Activated T-helper 17 cell treated with anti-CD3 and anti-CD28 coated beads, Interleukin-2, amount 50 U/mL, for 72 hours (primary cell): ENCODE results near the gene USP10. TPM values are rescaled to one million over a fixed set of nuclear protein-coding genes. Genes with fewer than 3 reads are reported as not detected.
A peak's percentile ranks its signal among the peaks of the same experiment; 100 is the strongest.

Source experiments
- ATAC-seq: fragments of 150-1000 bp; cut with Tn5 transposase; replicated peaks from 2 replicates; pipeline ENCODE4 v1.10.0; 2021; ENCODE audit warnings: mild to moderate bottlenecking, moderate library complexity
- H3K27ac Mint-ChIP-seq: one replicate; pipeline ENCODE4 v1.8.0; 2022; ENCODE audit warnings: mixed read lengths
- H3K27me3 Mint-ChIP-seq: one replicate; pipeline ENCODE4 v1.8.0; 2022; ENCODE audit warnings: mixed read lengths
- H3K36me3 Mint-ChIP-seq: one replicate; pipeline ENCODE4 v1.8.0; 2022; ENCODE audit warnings: low read depth, mild to moderate bottlenecking, mixed read lengths
- H3K4me1 Mint-ChIP-seq: one replicate; pipeline ENCODE4 v1.8.0; 2022; ENCODE audit warnings: mixed read lengths
- H3K4me3 Mint-ChIP-seq: one replicate; pipeline ENCODE4 v1.8.0; 2022; ENCODE audit warnings: mild to moderate bottlenecking, mixed read lengths
- H3K9me3 Mint-ChIP-seq: one replicate; pipeline ENCODE4 v1.8.0; 2022; ENCODE audit warnings: mixed read lengths
- total RNA-seq, 2 donors: library from RNA; stranded (reverse); gene quantifications; one replicate each; pipeline ENCODE4 v1.2.3, GENCODE V29; 2022

Gene USP10
- total RNA-seq, 2 donors from 2014 or later, result 93.4 to 127 TPM

GRCh38 chr16:84766978-84767773 is 67.4 kb downstream of the USP10 start:
- H3K4me1 Mint-ChIP-seq, result peaks cover 54% of the 10 kb centered on the region
- no peaks in the 10 kb centered on the region for H3K9me3 Mint-ChIP-seq
- H3K27ac Mint-ChIP-seq, result peak overlapping the region; percentile 86
- H3K4me3 Mint-ChIP-seq, result peak overlapping the region; percentile 82
- ATAC-seq, result peak; percentile 16
- H3K36me3 Mint-ChIP-seq, result peaks cover 100% of the 10 kb centered on the region
- no peaks in the 10 kb centered on the region for H3K27me3 Mint-ChIP-seq

DNA sequence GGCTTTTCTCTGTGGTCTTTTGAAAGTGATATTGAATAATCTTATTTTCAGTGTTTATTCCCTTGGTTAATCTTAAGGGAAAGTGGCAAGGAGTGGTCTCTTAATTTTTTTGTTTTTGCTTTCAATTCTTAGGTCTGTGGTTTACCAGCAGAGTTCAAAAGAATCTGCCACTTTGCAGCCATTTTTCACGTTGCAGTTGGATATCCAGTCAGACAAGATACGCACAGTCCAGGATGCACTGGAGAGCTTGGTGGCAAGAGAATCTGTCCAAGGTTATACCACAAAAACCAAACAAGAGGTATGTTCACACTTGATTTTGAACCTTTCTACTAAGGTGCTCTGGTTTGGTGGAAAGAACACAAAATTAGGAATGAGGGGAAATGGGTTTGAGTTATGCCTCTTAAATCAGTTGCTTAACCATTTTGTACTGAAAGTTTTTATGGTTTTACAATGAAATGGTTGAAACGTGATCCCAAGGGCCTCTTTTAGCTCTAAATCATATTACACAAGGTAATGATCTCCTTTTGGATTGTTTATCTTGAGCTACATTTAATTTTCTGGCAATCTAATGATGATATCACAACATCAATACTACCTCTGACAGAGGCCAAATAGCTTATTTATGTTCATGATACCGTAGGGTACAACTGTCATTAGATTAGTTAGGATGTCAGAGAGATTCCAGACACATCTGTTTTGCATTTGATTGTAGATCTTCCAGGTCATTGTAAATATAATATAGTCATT is 68.4 kb downstream of the USP10 start:
- H3K4me3 Mint-ChIP-seq, result peak overlapping the region; percentile 82
- H3K4me1 Mint-ChIP-seq, result peaks cover 54% of the 10 kb centered on the region
- H3K27ac Mint-ChIP-seq, result peak overlapping the region; percentile 30
- peaks cover 100% of the 10 kb centered on the region for H3K36me3 Mint-ChIP-seq
- no peak for ATAC-seq
- no peaks in the 10 kb centered on the region for H3K27me3 Mint-ChIP-seq
- no peaks in the 10 kb centered on the region for H3K9me3 Mint-ChIP-seq

DNA sequence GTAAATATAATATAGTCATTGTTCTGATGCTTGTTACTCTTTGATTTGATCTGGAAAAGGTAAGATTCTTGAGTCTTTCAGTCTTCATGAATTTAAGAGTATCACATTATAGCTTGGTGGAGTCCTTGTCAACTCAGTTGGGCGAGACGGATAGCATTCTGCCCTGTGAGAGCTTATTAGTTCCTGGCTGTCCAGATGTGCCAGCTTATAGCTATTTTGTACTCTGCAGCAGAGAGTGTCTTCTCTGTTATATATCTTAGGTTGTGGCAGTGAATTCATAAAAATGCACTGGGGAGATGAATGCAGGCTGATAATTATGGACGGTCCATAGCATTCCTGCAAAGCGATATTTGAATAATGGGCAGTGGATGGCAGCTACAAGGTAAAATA is 69.0 kb downstream of the USP10 start:
- Mint-ChIP-seq H3K27ac (peak overlapping the region; percentile 11), H3K27me3 (no peaks in the 10 kb centered on the region), H3K4me3 (peak overlapping the region; percentile 82), H3K9me3 (no peaks in the 10 kb centered on the region), H3K4me1 (peaks cover 52% of the 10 kb centered on the region), H3K36me3 (peaks cover 100% of the 10 kb centered on the region)
- ATAC-seq, result no peak

DNA sequence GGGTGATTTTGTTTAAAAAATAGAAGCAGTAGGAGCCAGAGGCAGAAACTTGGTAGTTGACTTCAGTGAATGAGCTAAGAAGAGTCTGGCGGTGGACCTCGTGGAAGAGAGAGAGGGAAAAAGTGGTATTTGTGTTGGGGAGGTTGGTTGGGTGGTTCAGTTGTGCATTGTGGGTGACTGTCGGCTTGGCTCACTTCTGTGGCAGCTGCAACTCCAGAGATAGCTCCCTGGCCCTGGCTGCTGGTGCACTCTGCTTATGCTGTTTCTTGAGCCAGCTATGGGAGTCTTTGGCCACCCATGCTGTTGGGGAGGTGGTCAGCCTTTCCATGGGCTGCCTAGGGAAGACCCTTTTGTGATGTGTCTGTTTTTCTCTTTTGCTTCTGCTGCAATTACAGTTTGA is 69.6 kb downstream of the USP10 start:
- peak overlapping the region; percentile 82 for H3K4me3 Mint-ChIP-seq
- peaks cover 100% of the 10 kb centered on the region for H3K36me3 Mint-ChIP-seq
- H3K4me1 Mint-ChIP-seq, result peaks cover 47% of the 10 kb centered on the region
- H3K27me3 Mint-ChIP-seq, result no peaks in the 10 kb centered on the region
- no peaks in the 10 kb centered on the region for H3K9me3 Mint-ChIP-seq
- H3K27ac Mint-ChIP-seq, result peak overlapping the region; percentile 11
- no peak for ATAC-seq

- Mint-ChIP-seq H3K4me1 (peaks cover 29% of the 10 kb centered on the region), H3K9me3 (no peaks in the 10 kb centered on the region), H3K4me3 (no peak overlapping the region), H3K27me3 (no peaks in the 10 kb centered on the region), H3K27ac (no peak overlapping the region), H3K36me3 (peaks cover 100% of the 10 kb centered on the region)
- no peak for ATAC-seq
These were observed 73.5 kb downstream of the USP10 start for GRCh38 chr16:84773312-84773711.

- ATAC-seq, result peak; percentile 52
- H3K27ac Mint-ChIP-seq, result peak overlapping the region; percentile 65
- H3K4me1 Mint-ChIP-seq, result peaks cover 15% of the 10 kb centered on the region
- H3K27me3 Mint-ChIP-seq, result no peaks in the 10 kb centered on the region
- H3K36me3 Mint-ChIP-seq, result peaks cover 100% of the 10 kb centered on the region
- peak overlapping the region; percentile 30 for H3K4me3 Mint-ChIP-seq
- H3K9me3 Mint-ChIP-seq, result no peaks in the 10 kb centered on the region
These were observed 75.0 kb downstream of the USP10 start for GRCh38 chr16:84774810-84775209.

DNA sequence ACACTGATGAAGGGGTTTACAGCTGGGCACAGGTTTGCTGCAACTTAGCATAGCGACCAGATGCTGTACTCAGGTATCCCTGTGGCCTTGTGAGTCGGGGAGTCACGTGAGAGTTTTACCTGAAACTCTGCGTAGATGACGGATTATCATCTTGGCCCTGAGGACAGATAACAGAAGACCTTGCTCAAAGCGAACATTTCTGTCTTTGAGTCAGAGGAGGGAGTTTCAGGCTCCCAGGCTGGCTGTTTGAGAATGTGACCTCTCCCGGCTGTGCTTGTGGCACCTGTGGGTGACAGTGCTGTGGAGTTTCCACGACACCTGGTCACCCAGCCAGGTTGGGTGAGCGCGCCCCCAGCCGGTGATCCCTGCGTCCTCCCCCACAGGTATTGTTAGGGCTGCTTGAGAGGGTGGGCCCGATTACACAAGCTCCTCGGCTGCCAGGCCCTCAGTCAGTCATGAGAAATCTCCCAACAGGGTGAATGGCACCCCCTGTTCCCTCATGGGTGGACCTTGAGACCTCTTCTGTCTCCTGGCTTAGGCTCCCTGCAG is 75.5 kb downstream of the USP10 start:
- no peaks in the 10 kb centered on the region for H3K9me3 Mint-ChIP-seq
- peak overlapping the region; percentile 65 for H3K27ac Mint-ChIP-seq
- no peaks in the 10 kb centered on the region for H3K27me3 Mint-ChIP-seq
- ATAC-seq, result peak; percentile 49
- H3K36me3 Mint-ChIP-seq, result peaks cover 100% of the 10 kb centered on the region
- peaks cover 12% of the 10 kb centered on the region for H3K4me1 Mint-ChIP-seq
- no peak overlapping the region for H3K4me3 Mint-ChIP-seq

- no peaks in the 10 kb centered on the region for H3K9me3 Mint-ChIP-seq
- H3K4me1 Mint-ChIP-seq, result peaks cover 17% of the 10 kb centered on the region
- no peak overlapping the region for H3K27ac Mint-ChIP-seq
- no peaks in the 10 kb centered on the region for H3K27me3 Mint-ChIP-seq
- no peak for ATAC-seq
- H3K4me3 Mint-ChIP-seq, result no peak overlapping the region
- peaks cover 84% of the 10 kb centered on the region for H3K36me3 Mint-ChIP-seq
These were observed 77.6 kb downstream of the USP10 start for GRCh38 chr16:84777435-84777834.

- Mint-ChIP-seq H3K27ac (no peak overlapping the region), H3K36me3 (peaks cover 71% of the 10 kb centered on the region), H3K4me1 (peaks cover 17% of the 10 kb centered on the region), H3K27me3 (no peaks in the 10 kb centered on the region), H3K9me3 (no peaks in the 10 kb centered on the region), H3K4me3 (no peak overlapping the region)
- no peak for ATAC-seq
These were observed 78.9 kb downstream of the USP10 start for GRCh38 chr16:84778720-84779119.

DNA sequence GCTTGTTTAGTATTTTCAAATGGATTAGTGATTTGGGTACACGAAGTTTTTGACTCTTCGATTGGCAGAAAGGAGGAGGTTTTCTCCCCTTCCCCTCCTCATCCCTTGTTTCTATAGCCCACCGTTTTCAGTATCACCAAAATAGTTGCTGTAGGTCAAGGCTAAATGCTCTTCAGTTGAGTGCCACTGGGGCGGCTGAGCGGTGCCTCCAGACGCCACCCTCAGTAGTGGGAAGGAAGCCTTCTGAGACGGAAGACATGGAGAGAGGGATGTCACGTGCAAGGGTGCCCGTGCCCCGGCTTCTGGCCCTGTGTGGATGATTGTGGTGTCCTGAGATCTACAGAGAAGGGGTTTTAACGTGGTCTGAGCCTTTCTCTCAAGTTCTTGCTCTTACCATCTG is 80.3 kb downstream of the USP10 start:
- no peak overlapping the region for H3K4me3 Mint-ChIP-seq
- H3K27me3 Mint-ChIP-seq, result no peaks in the 10 kb centered on the region
- peak overlapping the region; percentile 11 for H3K27ac Mint-ChIP-seq
- peaks cover 10% of the 10 kb centered on the region for H3K4me1 Mint-ChIP-seq
- H3K36me3 Mint-ChIP-seq, result peaks cover 58% of the 10 kb centered on the region
- no peaks in the 10 kb centered on the region for H3K9me3 Mint-ChIP-seq
- no peak for ATAC-seq

GRCh38 chr16:84780544-84781376 is 81.0 kb downstream of the USP10 start:
- no peak for ATAC-seq

DNA sequence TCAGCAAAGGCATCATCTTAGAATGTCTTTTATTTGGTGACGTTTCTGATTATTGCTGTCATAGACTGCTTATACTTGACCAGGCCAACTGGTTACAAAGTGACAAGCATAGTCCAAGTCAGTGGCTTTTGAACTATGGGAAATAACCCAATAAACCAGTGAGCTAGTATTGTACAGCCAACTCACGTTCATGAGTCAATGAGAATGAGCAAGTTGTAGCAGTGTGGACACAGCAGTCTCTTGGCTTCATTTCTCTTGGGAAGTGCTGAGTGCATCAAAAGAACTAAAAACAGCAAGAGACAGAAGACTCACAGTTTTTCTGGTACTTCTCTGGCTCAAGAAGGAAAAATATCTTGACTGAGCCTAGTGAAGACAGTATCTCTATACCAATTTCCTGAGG is 83.0 kb downstream of the USP10 start:
- peaks cover 30% of the 10 kb centered on the region for H3K36me3 Mint-ChIP-seq
- no peak for ATAC-seq
- no peak overlapping the region for H3K27ac Mint-ChIP-seq

More at GRCh38 chr16:84780544-84781376, 81.0 kb downstream of the USP10 start:
- peak overlapping the region; percentile 11 for H3K27ac Mint-ChIP-seq
- no peaks in the 10 kb centered on the region for H3K27me3 Mint-ChIP-seq
- H3K4me1 Mint-ChIP-seq, result peaks cover 6% of the 10 kb centered on the region
- H3K36me3 Mint-ChIP-seq, result peaks cover 51% of the 10 kb centered on the region
- no peak overlapping the region for H3K4me3 Mint-ChIP-seq
- H3K9me3 Mint-ChIP-seq, result no peaks in the 10 kb centered on the region

GRCh38 chr16:84785843-84786581 is 86.2 kb downstream of the USP10 start:
- no peak for ATAC-seq
- Mint-ChIP-seq H3K27ac (no peak overlapping the region), H3K27me3 (no peaks in the 10 kb centered on the region), H3K9me3 (no peaks in the 10 kb centered on the region), H3K4me1 (peaks cover 4% of the 10 kb centered on the region), H3K4me3 (no peak overlapping the region), H3K36me3 (no peaks in the 10 kb centered on the region)

More for the DNA sequence above, 83.0 kb downstream of the USP10 start:
- Mint-ChIP-seq H3K4me1 (peaks cover 4% of the 10 kb centered on the region), H3K4me3 (no peak overlapping the region), H3K27me3 (no peaks in the 10 kb centered on the region), H3K9me3 (no peaks in the 10 kb centered on the region)
